Psoas muscle (tissue), 8 donors: ENCODE data around the gene RABGAP1L. TPM values are rescaled to one million over a fixed set of nuclear protein-coding genes. Genes with fewer than 3 reads are reported as not detected.

Experiments
- ATAC-seq, 4 donors: fragments of 200-7000 bp; cut with Tn5 transposase; one replicate each; pipeline ENCODE4 v1.9.1; 2020; ENCODE audit warnings: moderate library complexity in 3 of 4, mild to moderate bottlenecking in 2 of 4
- DNase-seq, 2 donors: peaks; one replicate each; pipeline ENCODE4 v3.0.0-alpha.2; 2020
- H3K27ac ChIP-seq: fragments of 200-600 bp; one replicate; pipeline ENCODE4 v1.8.0; 2022
- H3K27me3 ChIP-seq, 3 donors: fragments of 200-600 bp in 1 of 3; one replicate each; pipeline versions ENCODE4 v1.6.1 to v1.8.0; 2013 to 2022; ENCODE audit warnings: low read length in 2 of 3, mild to moderate bottlenecking in 2 of 3, moderate library complexity in 1 of 3; ENCODE audit not compliant: insufficient read depth in 3 of 3
- H3K36me3 ChIP-seq, 2 donors: fragments of 200-600 bp in 1 of 2; one replicate each; pipeline versions ENCODE4 v1.6.1 to v1.8.0; 2013 to 2022; ENCODE audit warnings: low read depth in 1 of 2, mild to moderate bottlenecking in 1 of 2, moderate library complexity in 1 of 2; ENCODE audit not compliant: insufficient read depth in 1 of 2
- H3K4me1 ChIP-seq: fragments of 200-600 bp; one replicate; pipeline ENCODE4 v1.8.0; 2022
- H3K4me3 ChIP-seq: fragments of 200-600 bp; one replicate; pipeline ENCODE4 v1.8.0; 2022; ENCODE audit warnings: mild to moderate bottlenecking
- H3K9me3 ChIP-seq: fragments of 200-600 bp; one replicate; pipeline ENCODE4 v1.8.0; 2022
- WGBS, 3 donors: extraction: QIAGEN DNeasy Blood & Tissue Kit; methylation state at CpG; one replicate each; pipeline versions ENCODE4 v1.1.6 to v1.1.7; 2013; 5-methylcytosine and 5-hydroxymethylcytosine counted together
- intact Hi-C, 2 donors: fragments of 100-400 bp; cut with DNase I; formaldehyde crosslinking; loops; one replicate each; pipeline versions ENCODE4 v1.11.0 to v1.14.2; 2022
- polyA plus RNA-seq, 3 donors: library from polyadenylated mRNA; stranded (reverse); fragments of 200-250 nt; gene quantifications; one replicate each; pipeline ENCODE4 v1.2.3, GENCODE V29; 2013
- total RNA-seq, 4 donors: library from RNA; stranded (reverse); fragmentation: NEBNext Ultra II Directional in 2 of 4; extraction: Animal tissue kit (Norgen Biotek cat#: 25700) in 2 of 4; gene quantifications; one replicate each; pipeline versions ENCODE4 v1.2.1 to v1.2.4, GENCODE V29; 2021 to 2023
- TF ChIP-seq, protein P1 (sequence below): fragments of 200-600 bp; IDR thresholded peaks from one replicate; pipeline ENCODE4 v1.8.0; 2022; ENCODE audit warnings: antibody characterized with exemption
- donor health status: healthy with polysubstance abuse.
- donor health status: DM: no; HTN: no; CAD: no; lungs with moderate emphysema.
- donor health status: Bipolar disorder and iron deficiency.
- donor health status: healthy.
- donor health status: DM: yes; HTN: yes; CAD: no.
- donor health status: DM: no; HTN: no; CAD: no.
- donor health status: DM: no; HTN: no; CAD: no.
- donor health status: DM: yes; HTN: yes; CAD: no.

The RABGAP1L gene
- total and polyA plus RNA-seq, 7 donors, result 2.9 to 14.4 (median 8.7) TPM

DNA sequence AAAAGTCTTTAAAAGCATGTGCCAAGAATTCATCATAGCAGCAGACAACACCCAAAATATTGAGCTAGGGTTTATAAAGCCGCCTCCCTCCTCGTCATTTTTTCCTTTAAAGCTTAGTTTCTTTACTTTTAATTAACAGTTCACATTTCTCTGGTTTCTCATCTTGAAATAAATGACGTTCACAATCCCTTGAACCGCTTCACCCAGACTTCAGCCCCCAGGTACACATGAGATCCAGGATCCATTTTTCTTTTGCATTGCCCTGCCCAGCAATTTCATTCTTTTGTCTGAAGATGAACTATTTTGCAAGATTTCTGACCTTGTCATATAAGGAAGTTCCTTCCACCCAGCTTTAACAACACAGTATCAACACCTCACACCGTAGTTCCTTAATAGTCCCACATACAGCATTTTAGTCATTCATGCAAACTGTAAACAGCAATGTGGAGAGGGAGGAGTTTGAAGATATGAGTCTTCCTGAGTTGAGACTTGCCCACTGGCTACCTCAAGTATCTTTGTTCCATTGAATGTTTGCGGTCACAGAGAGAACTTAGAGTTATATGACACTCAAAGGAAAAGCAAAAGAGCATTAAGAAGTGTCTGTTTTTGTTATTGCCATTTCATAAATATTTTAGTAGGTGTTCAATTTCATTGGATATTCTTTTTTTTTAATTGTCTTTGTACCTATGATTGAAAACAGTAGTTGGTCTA is 805.1 kb downstream of the RABGAP1L start:
- Histone ChIP-seq H3K36me3 (no peaks in the 10 kb centered on the region), H3K27me3 (no peaks in the 10 kb centered on the region), H3K4me3 (no peak overlapping the region), H3K9me3 (no peaks in the 10 kb centered on the region), H3K4me1 (peaks cover 25% of the 10 kb centered on the region), H3K27ac (peak overlapping the region; percentile 56)
- DNase-seq, result no peak
- intact Hi-C loops, result no loop called here
- 50 to 56% (median 50%) methylated on average over 6 of the region's 6 CpGs for WGBS, 3 donors
- peak in 2 of 4 donors; percentile 27 to 54 for ATAC-seq
- TF ChIP-seq, protein P1, sequence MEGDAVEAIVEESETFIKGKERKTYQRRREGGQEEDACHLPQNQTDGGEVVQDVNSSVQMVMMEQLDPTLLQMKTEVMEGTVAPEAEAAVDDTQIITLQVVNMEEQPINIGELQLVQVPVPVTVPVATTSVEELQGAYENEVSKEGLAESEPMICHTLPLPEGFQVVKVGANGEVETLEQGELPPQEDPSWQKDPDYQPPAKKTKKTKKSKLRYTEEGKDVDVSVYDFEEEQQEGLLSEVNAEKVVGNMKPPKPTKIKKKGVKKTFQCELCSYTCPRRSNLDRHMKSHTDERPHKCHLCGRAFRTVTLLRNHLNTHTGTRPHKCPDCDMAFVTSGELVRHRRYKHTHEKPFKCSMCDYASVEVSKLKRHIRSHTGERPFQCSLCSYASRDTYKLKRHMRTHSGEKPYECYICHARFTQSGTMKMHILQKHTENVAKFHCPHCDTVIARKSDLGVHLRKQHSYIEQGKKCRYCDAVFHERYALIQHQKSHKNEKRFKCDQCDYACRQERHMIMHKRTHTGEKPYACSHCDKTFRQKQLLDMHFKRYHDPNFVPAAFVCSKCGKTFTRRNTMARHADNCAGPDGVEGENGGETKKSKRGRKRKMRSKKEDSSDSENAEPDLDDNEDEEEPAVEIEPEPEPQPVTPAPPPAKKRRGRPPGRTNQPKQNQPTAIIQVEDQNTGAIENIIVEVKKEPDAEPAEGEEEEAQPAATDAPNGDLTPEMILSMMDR, result no peak

DNA sequence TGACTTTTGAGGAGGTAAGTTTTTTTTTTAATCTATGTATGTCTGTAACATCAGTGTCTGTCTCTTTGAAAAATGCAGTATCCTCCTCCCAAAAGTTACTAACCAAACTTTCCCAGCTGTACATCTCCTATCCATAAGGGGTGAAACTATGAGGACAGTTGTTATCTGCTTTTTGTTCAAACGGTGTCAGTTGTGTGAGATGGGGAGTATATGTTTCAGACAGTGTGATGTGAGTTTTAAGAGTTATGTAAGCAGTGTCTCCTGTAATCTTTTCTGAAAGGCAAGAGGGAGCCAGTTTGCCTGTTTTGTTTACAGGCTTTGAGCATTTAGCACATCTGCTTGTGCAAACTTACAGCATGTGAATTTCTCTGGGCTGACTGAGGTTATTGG is 805.6 kb downstream of the RABGAP1L start:
- peaks cover 25% of the 10 kb centered on the region for H3K4me1 ChIP-seq
- intact Hi-C loops, result no loop called here

DNA sequence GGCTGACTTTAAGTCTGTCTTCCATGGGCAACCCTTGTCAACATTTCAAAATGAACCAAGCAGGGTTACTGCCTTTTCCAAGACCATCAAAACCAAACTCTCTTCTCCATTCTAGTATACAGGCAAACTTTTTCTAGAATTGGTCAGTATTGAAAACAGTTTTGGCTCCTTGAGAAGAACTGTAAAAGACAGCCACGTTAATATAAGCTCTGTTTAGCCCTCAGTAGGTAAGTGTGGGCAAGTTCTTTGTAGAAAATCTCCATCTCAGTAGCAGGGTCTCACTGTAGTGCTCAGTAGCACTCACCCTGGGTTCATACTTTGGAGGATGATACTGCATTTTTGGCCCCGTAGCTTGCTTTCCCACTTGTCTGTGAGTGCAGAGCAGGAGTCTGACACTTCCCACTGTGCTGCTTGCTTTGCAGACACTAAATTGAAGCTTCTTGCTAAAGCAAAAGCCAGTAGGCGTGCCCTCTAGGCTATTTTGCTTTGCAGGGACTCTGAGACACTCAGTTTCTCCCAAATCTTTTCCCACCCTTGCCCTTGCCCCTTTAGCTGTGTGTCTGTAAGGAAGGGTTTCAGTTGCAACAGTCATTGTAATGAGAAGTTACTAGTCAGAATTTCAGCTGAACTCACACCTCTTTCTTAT is 806.2 kb downstream of the RABGAP1L start:
- TF ChIP-seq, protein P1, result no peak
- 54 to 64% (median 59%) methylated on average over 3 of the region's 3 CpGs for WGBS, 3 donors
- Histone ChIP-seq H3K27ac (peak overlapping the region; percentile 56), H3K36me3 (no peaks in the 10 kb centered on the region), H3K4me1 (peaks cover 25% of the 10 kb centered on the region), H3K27me3 (no peaks in the 10 kb centered on the region), H3K9me3 (no peaks in the 10 kb centered on the region), H3K4me3 (no peak overlapping the region)
- ATAC-seq, result peak in 1 of 4 donors; percentile 24
- DNase-seq, result no peak
- intact Hi-C loops, result no loop called here

More for the DNA sequence above, 805.6 kb downstream of the RABGAP1L start:
- Histone ChIP-seq H3K27me3 (no peaks in the 10 kb centered on the region), H3K9me3 (no peaks in the 10 kb centered on the region), H3K4me3 (no peak overlapping the region), H3K36me3 (no peaks in the 10 kb centered on the region), H3K27ac (peak overlapping the region; percentile 56)
- 36 to 54% (median 47%) methylated on average over 1 of the region's 1 CpG for WGBS, 3 donors
- TF ChIP-seq, protein P1, result no peak
- ATAC-seq (peak in 1 of 4 donors; percentile 26), DNase-seq (no peak)

DNA sequence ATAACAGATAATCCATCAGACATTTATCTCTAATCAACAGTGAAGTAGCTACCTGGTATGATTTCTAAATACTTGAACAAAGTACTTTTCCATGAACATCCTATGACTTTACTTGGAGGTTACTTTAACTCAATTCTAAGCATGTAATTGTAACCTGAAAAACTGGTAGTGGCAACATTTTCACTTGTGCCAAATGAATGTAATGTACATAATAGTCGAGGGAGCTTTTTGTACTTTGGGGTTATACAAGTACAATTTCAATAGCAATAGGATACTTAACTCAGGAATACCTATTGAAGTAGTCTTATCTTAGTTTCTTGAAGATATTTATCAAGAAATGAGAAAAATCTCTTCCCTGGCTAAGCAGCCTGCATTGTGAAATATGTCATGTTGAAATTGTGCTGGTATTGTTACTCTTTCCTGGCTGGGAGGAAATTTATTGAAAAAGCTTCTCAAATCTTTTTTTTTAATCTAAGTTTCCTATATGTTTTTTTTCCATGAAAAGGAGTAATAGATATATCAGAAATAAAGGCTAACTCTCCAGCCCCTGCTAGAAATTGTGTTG is 806.8 kb downstream of the RABGAP1L start:
- TF ChIP-seq, protein P1, result no peak
- no peak overlapping the region for H3K27ac ChIP-seq
- 53 to 70% (median 68%) methylated on average over 1 of the region's 1 CpG for WGBS, 3 donors
- H3K27me3 ChIP-seq, result no peaks in the 10 kb centered on the region
- H3K4me3 ChIP-seq, result no peak overlapping the region
- H3K36me3 ChIP-seq, result no peaks in the 10 kb centered on the region
- ATAC-seq, result no peak
- intact Hi-C loops, result no loop called here
- DNase-seq, result no peak
- H3K4me1 ChIP-seq, result peaks cover 25% of the 10 kb centered on the region
- no peaks in the 10 kb centered on the region for H3K9me3 ChIP-seq
